SJCRH30 (cell line): ENCODE data around the gene IFT43. TPM values are rescaled to one million over a fixed set of nuclear protein-coding genes. Genes with fewer than 3 reads are reported as not detected.
"Not testable (repeated sequence)": the region's sequence is repeated elsewhere in the genome, so short reads cannot be mapped to it uniquely, and the experiment has no call there.

Source experiments
- DNase-seq, 2 experiments: peaks; one replicate each; pipeline ENCODE4 v3.0.0-alpha.2; 2015 to 2020
- H3K27ac ChIP-seq: fragments of 250-450 bp; sonication (Bioruptor Pico); 2 replicates; pipeline ENCODE4 v1.5.1; 2020; ENCODE audit warnings: mild to moderate bottlenecking, moderate library complexity
- H3K27me3 ChIP-seq: fragments of 250-450 bp; sonication (Bioruptor Pico); 2 replicates; pipeline ENCODE4 v1.5.1; 2020; ENCODE audit warnings: mild to moderate bottlenecking, moderate library complexity
- H3K36me3 ChIP-seq: fragments of 250-450 bp; sonication (Bioruptor Pico); 2 replicates; pipeline ENCODE4 v1.5.1; 2020; ENCODE audit warnings: mild to moderate bottlenecking, moderate library complexity
- H3K4me1 ChIP-seq: fragments of 250-450 bp; sonication (Bioruptor Pico); 2 replicates; pipeline ENCODE4 v1.5.1; 2020; ENCODE audit warnings: mild to moderate bottlenecking, moderate library complexity
- H3K4me3 ChIP-seq: fragments of 250-450 bp; sonication (Bioruptor Pico); 2 replicates; pipeline ENCODE4 v1.5.1; 2020; ENCODE audit warnings: mild to moderate bottlenecking, moderate library complexity
- H3K9me3 ChIP-seq: fragments of 250-450 bp; sonication (Bioruptor Pico); replicated peaks from 2 replicates; pipeline ENCODE4 v1.5.1; 2020; ENCODE audit warnings: mild to moderate bottlenecking, moderate library complexity
- total RNA-seq: library from RNA; depleted of rRNA; stranded (reverse); fragments of >200 nt; shearing (Covaris generic); gene quantifications from 2 replicates; pipeline ENCODE4 v1.2.3, GENCODE V29; 2014

The IFT43 gene
- total RNA-seq, 1 experiment from 2014 or later, result 14.4 TPM

DNA sequence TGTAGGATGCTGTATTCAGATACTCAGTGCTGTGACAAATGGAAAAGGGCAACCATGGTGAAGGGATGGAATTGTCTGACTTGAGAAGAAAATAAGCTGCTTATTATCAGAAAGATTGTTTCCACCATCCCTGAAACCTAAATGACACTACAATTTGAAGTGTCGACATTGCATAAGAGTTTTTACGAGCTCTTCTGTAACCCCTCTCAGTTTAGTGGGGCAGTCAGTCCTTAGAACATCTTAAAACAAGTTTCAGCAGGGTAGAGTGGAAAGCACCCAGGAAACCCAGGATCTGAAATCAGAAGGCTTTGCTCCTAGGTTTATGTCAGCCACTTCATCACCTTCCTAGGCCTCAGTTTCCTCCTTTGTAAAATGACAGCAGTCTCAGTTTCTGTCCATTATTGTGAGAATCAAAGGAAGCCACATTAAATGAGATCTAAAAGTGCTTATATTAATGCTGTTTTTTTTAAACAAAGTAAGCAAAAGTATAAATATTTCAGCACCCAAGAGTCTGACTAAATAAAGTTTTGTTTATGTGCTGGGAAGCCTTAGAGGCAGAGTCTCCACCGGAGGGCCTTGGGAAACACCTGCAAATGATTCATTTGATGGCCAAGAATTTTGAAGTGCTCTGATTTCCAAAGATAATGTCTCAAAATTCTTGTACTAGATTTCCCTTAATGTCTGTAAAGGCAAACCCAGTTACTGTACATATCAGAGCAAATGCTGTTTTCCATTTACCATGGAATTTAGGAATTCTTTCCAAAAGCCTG is 1.8 kb downstream of the IFT43 start:
- Histone ChIP-seq H3K36me3 (no peaks in the 10 kb centered on the region), H3K27me3 (0 out of 2 replicates have a peak, but pooled peaks cover 3% of the 10 kb centered on the region), H3K4me1 (no peaks in the 10 kb centered on the region), H3K27ac (no peak overlapping the region), H3K9me3 (no peaks in the 10 kb centered on the region), H3K4me3 (no peak overlapping the region)
- DNase-seq, result no peak

DNA sequence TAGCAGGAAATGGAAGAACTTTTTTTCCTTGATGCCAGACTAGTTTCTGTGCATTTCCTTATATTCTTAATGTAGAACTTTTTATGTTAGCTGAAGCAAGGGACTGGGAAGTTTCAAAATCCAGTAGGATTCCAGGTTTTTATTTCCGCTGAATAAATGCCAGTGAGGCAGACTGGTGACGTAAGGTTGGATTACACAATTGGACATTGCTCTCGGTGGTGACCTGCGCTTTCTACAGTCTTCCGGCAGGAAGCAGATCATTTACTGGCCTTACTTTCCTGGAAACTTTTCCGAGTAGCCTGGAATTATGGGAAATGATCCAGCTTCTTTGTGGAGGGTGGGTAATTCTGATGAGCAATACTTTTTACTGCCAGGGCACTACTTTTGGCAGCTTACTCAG is 3.6 kb downstream of the IFT43 start:
- DNase-seq, result no peak
- Histone ChIP-seq H3K27ac (no peak overlapping the region), H3K36me3 (no peaks in the 10 kb centered on the region), H3K4me1 (no peaks in the 10 kb centered on the region), H3K27me3 (no peaks in the 10 kb centered on the region), H3K4me3 (no peak overlapping the region), H3K9me3 (no peaks in the 10 kb centered on the region)

DNA sequence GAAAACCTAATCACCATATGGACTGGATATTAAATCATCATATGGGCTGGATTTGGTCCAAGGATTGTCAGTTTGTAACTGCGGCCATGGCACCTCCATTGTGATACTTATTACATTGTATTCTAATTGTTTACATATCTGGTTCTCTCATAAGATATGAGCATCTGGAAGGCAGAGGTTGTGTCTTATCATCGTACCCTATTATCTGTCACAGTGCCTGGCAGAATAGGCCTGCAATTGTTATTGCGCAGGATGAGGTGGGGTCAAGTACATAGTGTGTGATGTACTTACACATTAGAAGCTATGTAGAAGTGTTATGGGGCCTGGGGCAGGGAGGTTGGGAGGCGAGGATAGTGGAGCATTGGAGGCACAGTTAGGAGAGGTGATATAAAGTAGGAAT is 4.7 kb downstream of the IFT43 start:
- Histone ChIP-seq H3K4me1 (no peaks in the 10 kb centered on the region), H3K27ac (no peak overlapping the region)

DNA sequence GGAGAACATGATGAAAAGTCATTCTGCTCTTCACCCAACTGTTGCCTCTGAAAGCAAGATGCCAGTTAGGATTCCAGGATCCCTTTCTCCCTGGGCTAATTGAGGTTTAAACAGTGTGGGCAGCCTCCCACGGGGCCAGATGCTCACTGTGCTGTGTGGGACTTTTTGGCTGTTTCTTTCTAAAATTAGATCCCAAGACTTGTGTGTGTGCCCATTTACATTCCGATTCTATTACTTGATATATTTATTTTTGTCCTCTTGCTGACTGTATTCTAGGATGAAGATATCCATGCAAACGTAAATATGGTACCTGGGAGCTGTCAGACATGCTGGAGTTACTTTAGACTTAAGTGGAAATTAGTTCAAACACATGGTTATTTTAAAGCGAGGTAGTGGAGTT is 6.2 kb downstream of the IFT43 start:
- H3K36me3 ChIP-seq, result no peaks in the 10 kb centered on the region
- H3K27ac ChIP-seq, result no peak overlapping the region
- H3K27me3 ChIP-seq, result no peaks in the 10 kb centered on the region
- no peak overlapping the region for H3K4me3 ChIP-seq
- no peaks in the 10 kb centered on the region for H3K4me1 ChIP-seq
- no peaks in the 10 kb centered on the region for H3K9me3 ChIP-seq
- DNase-seq, result no peak

More for the DNA sequence above, 4.7 kb downstream of the IFT43 start:
- H3K9me3 ChIP-seq, result no peaks in the 10 kb centered on the region
- no peaks in the 10 kb centered on the region for H3K27me3 ChIP-seq
- no peaks in the 10 kb centered on the region for H3K36me3 ChIP-seq
- DNase-seq, result no peak
- H3K4me3 ChIP-seq, result no peak overlapping the region

DNA sequence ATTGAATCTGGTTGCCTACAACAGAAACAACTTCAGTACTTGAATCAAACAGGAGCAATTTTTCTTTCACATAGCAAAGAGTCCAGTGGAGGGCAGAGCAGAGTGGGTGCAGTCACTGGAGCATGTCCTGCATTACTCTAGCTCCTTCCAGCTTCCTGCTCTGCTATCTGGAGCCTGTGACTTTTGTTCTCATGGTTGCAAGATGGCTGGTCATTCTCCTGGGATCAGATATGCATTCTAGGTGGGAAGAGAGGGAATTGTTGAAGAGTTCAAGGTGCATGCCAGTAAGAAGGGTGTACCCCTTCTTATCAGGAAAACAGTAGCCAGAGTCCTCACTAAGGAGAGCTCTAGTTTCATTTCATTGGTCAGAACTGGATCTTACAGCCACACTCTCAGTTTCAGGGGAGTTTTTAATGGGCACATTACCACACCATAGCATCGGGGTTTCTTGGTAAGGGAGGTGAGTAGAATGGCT is 8.0 kb downstream of the IFT43 start:
- H3K36me3 ChIP-seq, result no peaks in the 10 kb centered on the region
- no peaks in the 10 kb centered on the region for H3K4me1 ChIP-seq
- no peak for DNase-seq
- no peaks in the 10 kb centered on the region for H3K9me3 ChIP-seq
- H3K27me3 ChIP-seq, result no peaks in the 10 kb centered on the region
- no peak overlapping the region for H3K4me3 ChIP-seq
- no peak overlapping the region for H3K27ac ChIP-seq

DNA sequence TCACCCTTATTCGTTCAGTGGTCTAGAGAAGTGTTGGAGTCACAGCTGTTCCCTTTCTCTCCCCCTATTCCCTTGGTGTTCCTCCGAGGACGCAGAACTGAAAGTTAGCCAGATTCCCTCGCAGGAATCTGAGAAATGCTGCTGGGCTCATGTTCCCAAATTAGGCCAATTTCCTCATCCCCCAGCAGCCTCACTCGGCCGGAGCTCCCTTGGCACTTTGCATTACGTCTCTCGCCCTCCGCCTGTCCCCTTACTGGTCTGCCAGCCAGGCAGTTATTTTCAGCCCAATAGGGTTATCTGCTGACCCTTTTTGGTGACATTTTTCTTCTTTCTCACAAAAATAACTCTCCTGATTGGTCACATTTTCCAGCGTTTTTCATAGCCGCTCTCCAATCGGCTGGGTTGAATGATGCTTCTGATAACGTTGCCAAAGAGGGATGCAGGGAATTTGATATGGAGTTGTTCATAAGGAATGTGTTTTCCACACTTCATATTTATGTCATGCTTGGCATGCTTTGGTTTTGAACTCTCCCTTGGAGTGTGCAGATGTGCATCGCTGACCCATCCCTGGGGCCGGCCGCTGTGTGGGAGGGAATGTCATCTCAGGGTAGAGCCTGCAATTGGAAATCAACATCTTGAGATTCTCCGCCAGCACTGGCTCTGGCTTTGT is 9.9 kb downstream of the IFT43 start:
- Histone ChIP-seq H3K27me3 (no peaks in the 10 kb centered on the region), H3K9me3 (no peaks in the 10 kb centered on the region), H3K27ac (no peak overlapping the region), H3K36me3 (no peaks in the 10 kb centered on the region), H3K4me1 (no peaks in the 10 kb centered on the region), H3K4me3 (no peak overlapping the region)
- DNase-seq, result no peak

DNA sequence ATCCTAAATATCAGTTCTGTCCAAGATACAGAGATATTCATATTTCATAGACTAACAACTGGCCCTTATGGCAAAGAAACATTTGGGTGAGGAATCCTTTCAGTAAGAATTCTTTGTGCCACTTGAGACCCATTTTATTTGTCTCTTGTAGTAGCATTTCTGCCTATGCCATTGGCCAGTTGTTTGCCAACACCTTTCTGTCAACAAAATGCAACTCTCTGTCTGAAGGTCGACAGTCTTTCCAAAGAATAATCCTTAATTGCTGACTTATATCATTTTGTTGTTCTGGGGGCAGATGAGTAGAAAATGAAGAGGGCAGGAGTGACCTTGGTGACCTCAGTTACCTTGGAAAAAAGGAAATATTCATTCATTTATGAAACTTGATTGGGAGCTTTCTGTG is 10.9 kb downstream of the IFT43 start:
- Histone ChIP-seq H3K36me3 (no peaks in the 10 kb centered on the region), H3K9me3 (no peaks in the 10 kb centered on the region), H3K27me3 (no peaks in the 10 kb centered on the region), H3K4me1 (no peaks in the 10 kb centered on the region), H3K4me3 (no peak overlapping the region), H3K27ac (no peak overlapping the region)
- no peak for DNase-seq

DNA sequence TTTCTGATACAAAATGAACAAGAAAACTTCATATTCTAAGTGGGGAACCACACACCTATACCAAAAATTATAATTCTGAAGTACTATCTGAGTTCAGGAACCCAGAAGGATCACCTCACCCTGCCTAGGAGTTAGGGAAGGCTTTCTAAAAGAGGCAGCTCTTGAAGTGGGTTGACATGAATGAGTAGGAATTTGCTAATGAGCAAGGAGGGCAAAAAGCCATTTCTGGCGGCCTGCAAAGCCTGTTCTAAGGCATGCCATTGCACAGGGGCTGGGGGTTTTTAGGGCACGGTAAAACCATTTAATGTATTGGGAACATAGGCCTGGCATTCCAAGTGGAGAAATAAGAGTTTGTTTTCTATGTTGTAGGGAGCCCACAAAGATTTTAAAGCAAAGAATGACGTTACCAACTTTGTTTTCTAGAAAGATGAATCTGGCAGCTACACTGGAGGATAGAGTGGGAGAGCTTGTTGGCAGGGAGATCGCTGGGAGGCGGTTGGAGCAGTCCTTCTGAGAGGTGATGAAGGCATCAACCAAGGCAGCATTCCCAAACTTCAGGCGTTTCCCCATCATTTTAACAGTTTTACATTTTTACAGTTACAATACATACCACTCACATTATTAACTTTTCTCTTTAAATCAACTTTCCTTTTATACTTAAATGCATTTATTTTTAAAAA is 14.1 kb downstream of the IFT43 start:
- Histone ChIP-seq H3K27ac (no peak overlapping the region), H3K27me3 (no peaks in the 10 kb centered on the region), H3K9me3 (0 out of 2 replicates have a peak, but pooled peaks cover 3% of the 10 kb centered on the region), H3K4me1 (no peaks in the 10 kb centered on the region), H3K36me3 (peaks cover 5% of the 10 kb centered on the region), H3K4me3 (no peak overlapping the region)
- no peak for DNase-seq

DNA sequence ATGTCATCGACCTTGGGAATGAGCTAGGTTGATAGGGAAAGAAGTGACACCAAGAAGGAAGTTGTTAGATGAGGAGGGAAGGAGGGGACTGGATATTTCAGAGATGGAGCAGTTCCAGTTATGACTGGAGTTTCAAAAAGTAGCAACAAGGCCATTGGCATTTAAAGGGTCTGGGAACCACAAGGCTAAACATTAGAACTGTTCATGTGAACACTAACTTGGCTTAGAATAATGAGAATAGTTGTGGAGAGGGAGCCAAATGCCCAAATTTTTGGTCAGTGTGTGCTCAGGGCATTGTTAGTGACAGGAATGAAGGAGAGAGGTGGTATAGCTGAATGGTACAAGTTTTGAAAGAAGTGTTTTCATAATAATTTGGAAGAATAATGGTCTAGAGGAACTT is 16.8 kb downstream of the IFT43 start:
- Histone ChIP-seq H3K27ac (no peak overlapping the region), H3K4me1 (no peaks in the 10 kb centered on the region), H3K27me3 (no peaks in the 10 kb centered on the region), H3K9me3 (peaks cover 3% of the 10 kb centered on the region; the same call in 1 of the 2 replicates), H3K4me3 (no peak overlapping the region), H3K36me3 (peaks cover 10% of the 10 kb centered on the region)
- no peak for DNase-seq

DNA sequence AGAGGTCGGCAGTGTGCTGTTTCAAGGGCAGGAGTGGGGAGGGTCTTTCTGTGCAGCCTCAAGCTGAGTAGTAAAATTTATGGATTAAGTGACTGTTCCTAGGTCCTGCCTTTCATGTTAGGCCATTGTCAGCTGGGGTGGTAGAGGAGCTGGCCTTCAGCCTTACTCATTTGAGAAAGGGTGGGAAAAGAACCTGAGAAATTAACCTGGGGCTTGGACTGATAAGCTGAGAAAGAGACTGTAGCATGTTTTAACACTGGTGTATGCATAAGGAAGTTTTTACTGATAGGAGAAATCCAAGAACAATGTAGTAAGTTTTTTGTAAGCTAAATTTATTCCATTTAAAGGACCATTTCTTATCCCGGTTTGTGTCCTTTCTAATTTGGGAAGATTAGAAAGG is 20.7 kb downstream of the IFT43 start:
- H3K27me3 ChIP-seq, result no peaks in the 10 kb centered on the region
- DNase-seq, result no peak
- H3K4me1 ChIP-seq, result no peaks in the 10 kb centered on the region
- no peak overlapping the region for H3K4me3 ChIP-seq
- H3K9me3 ChIP-seq, result peaks cover 3% of the 10 kb centered on the region; the same call in 1 of the 2 replicates
- H3K27ac ChIP-seq, result no peak overlapping the region
- peaks cover 10% of the 10 kb centered on the region for H3K36me3 ChIP-seq

DNA sequence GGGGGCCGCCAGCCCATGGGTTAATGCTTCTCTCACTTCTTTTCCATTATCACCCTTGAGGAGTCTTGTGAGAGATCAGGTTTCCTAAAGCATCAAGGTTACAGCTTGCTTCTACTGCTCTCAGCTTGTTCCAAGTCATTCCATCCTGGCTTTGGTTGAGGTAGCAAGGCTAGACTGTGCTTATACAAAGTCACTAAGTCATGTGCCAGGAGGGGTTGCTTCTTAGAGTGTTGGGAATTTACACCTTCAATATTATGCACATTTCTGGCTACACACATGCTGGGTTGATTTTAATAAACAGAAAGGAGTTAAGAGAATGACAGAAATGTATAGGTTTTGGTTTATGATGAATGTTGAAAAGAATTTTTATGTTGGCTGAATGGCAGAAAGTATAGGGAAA is 21.8 kb downstream of the IFT43 start:
- H3K9me3 ChIP-seq, result peaks cover 3% of the 10 kb centered on the region; the same call in 1 of the 2 replicates
- H3K36me3 ChIP-seq, result peaks cover 10% of the 10 kb centered on the region
- no peak overlapping the region for H3K27ac ChIP-seq
- no peak for DNase-seq
- no peak overlapping the region for H3K4me3 ChIP-seq
- H3K4me1 ChIP-seq, result no peaks in the 10 kb centered on the region
- H3K27me3 ChIP-seq, result no peaks in the 10 kb centered on the region

DNA sequence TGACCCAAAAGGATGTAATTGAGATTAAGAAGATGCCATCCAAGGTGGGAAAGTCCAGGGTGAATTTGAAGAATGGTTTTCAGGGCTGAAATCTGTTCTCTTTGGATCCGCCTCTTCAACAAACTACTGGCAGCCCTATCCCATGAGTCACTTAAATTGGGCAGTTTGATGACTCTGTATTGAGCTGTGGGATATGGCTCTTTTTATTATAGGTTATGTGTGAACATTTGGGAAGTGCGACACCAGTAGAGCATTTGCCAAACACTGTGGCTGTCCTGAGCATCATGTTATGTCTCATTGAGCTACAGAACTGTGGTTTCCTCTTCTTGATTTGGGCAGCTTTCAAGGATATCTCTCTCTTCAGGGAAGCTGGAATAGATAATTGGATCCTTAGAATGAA is 22.3 kb downstream of the IFT43 start:
- H3K4me1 ChIP-seq, result no peaks in the 10 kb centered on the region
- peaks cover 10% of the 10 kb centered on the region for H3K36me3 ChIP-seq
- peaks cover 3% of the 10 kb centered on the region; the same call in 1 of the 2 replicates for H3K9me3 ChIP-seq
- DNase-seq, result no peak
- H3K4me3 ChIP-seq, result no peak overlapping the region
- no peak overlapping the region for H3K27ac ChIP-seq
- no peaks in the 10 kb centered on the region for H3K27me3 ChIP-seq

DNA sequence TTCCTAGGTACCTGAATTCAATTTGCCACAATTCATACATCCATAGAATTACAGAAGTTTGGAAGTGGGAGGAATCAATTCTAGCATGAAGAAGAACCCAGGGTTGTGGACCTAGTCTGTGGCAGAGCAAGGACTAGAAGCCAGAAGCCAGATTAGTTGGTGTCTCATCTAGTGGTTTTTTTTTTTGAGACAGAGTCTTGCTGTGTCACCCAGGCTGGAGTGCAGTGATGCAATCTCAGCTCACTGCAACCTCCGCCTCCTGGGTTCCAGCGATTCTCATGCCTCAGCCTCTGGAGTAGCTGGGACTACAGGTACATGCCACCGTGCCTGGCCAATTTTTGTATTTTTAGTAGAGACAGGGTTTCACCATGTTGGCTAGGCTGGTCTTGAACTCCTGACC is 24.1 kb downstream of the IFT43 start:
- H3K9me3 ChIP-seq, H3K27me3 ChIP-seq, H3K4me1 ChIP-seq, H3K27ac ChIP-seq, H3K4me3 ChIP-seq, DNase-seq, H3K36me3 ChIP-seq: not testable (repeated sequence)

DNA sequence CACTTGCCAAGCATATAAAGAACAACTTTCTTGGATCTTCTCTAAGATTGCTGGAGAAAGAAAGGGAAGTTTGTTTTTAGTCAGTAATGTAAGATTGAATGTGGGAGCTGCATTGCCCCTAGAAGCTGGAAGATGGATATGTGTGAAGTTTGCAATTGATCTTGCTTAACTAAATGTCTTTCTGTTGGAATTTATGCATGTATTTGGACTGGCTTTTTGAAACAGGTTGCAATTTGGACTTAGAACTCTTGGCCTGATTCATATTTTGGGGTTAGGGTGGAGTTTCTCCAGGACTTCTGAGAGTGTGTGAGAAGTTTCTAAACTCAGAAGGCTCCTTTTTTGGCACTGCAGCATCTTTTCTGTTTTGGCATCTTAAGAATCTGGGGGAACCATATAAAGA is 26.4 kb downstream of the IFT43 start:
- Histone ChIP-seq H3K4me1 (peaks cover 4% of the 10 kb centered on the region; the same call in 1 of the 2 replicates), H3K4me3 (no peak overlapping the region), H3K36me3 (no peaks in the 10 kb centered on the region), H3K27ac (no peak overlapping the region), H3K27me3 (no peaks in the 10 kb centered on the region), H3K9me3 (no peaks in the 10 kb centered on the region)
- no peak for DNase-seq

DNA sequence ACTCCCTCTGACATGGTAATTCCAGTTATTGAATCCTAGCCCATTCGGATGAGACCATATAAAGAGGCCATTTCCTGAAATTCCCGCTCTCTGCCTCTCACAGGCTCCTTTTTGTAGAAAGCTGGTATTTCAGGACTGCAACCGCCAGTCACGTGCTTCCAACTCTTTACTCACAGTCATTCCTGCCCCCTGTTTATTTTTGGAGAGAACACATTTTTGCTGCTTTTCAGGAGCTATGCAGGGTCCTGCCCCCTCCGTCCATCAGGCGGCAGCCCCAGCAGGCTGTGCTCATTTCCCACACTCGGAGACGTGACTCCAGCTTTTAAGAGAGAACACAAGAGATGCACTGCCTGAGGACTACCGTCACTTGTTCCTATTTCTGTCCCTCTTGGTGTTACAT is 26.8 kb downstream of the IFT43 start:
- Histone ChIP-seq H3K9me3 (no peaks in the 10 kb centered on the region), H3K27ac (no peak overlapping the region), H3K4me3 (no peak overlapping the region), H3K27me3 (no peaks in the 10 kb centered on the region), H3K4me1 (peaks cover 4% of the 10 kb centered on the region; the same call in 1 of the 2 replicates), H3K36me3 (no peaks in the 10 kb centered on the region)
- no peak for DNase-seq
